K562 (cell line): Measurements from ENCODE around the gene PRCC. TPM values are rescaled to one million over a fixed set of nuclear protein-coding genes. Genes with fewer than 3 reads are reported as not detected.
A peak's percentile ranks its signal among the peaks of the same experiment; 100 is the strongest.

Experiments used
- DPF2 ChIP-seq: fragments of 450-650 bp; IDR thresholded peaks from 2 replicates; pipeline ENCODE4 v1.6.1; 2016
- ELF4 ChIP-seq: fragments of 450-650 bp; formaldehyde crosslinking; IDR thresholded peaks from 2 replicates; pipeline ENCODE4 v1.4.0; 2022; ENCODE audit warnings: missing genetic modification characterization
- GTF2A2 ChIP-seq: IDR thresholded peaks from 2 replicates; pipeline ENCODE4 v1.6.1; 2016; ENCODE audit warnings: mild to moderate bottlenecking, missing genetic modification characterization, missing compliant biosample characterization
- ILF3 ChIP-seq: fragments of 450-650 bp; IDR thresholded peaks from 2 replicates; pipeline ENCODE4 v1.6.1; 2018; ENCODE audit warnings: antibody characterized with exemption, mild to moderate bottlenecking, moderate library complexity, borderline replicate concordance
- MAFG ChIP-seq: fragments of 450-650 bp; conservative IDR thresholded peaks from 2 replicates; pipeline ENCODE4 v1.6.1; 2016; ENCODE audit warnings: missing genetic modification characterization, missing compliant biosample characterization
- NUFIP1 ChIP-seq: fragments of 450-650 bp; IDR thresholded peaks from 2 replicates; pipeline ENCODE4 v1.6.1; 2018; ENCODE audit not compliant: partially characterized antibody
- PHTF2 ChIP-seq: fragments of 250-450 bp; sonication (Bioruptor Pico); IDR thresholded peaks from 2 replicates; pipeline ENCODE4 v1.5.0; 2021; ENCODE audit warnings: mild to moderate bottlenecking
- RBM22 ChIP-seq: fragments of 200-400 bp; formaldehyde crosslinking; IDR thresholded peaks from 2 replicates; pipeline ENCODE4 v1.6.1; 2018; ENCODE audit warnings: low read length, low read depth; ENCODE audit not compliant: poor library complexity, severe bottlenecking
- ZNF239 ChIP-seq: fragments of 250-450 bp; sonication (Bioruptor Pico); IDR thresholded peaks from 2 replicates; pipeline ENCODE4 v1.4.0; 2020; ENCODE audit warnings: mild to moderate bottlenecking
- ZNF57 ChIP-seq: fragments of 450-650 bp; formaldehyde crosslinking; IDR thresholded peaks from 2 replicates; pipeline ENCODE4 v1.4.0; 2020; ENCODE audit warnings: mild to moderate bottlenecking, moderate library complexity
- polyA plus RNA-seq, 8 experiments: library from polyadenylated mRNA; depleted of rRNA in 4 of 8; stranded (reverse) in 5 of 8; unstranded in 3 of 8; fragments of >200 nt; fragmentation: Nextera tagmentation in 2 of 8; fragmentation: Illumina TruSeq in 1 of 8; extraction: Ambion mirVana in 2 of 8; extraction: Trizol in 1 of 8; gene quantifications; 2 replicates each; pipeline versions ENCODE4 v1.2.1 to v1.2.3, GENCODE V29; 2011 to 2014; ENCODE audit warnings: inconsistent platforms in 1 of 8, missing spikeins in 1 of 8
- total RNA-seq, 7 experiments: library from RNA; depleted of rRNA in 6 of 7; stranded (reverse); fragments of >200 nt in 6 of 7; fragmentation: Illumina TruSeq in 2 of 7; extraction: Trizol in 2 of 7; gene quantifications; 2 replicates each; pipeline versions ENCODE4 v1.2.1 to v1.2.3, GENCODE V29; 2011 to 2021; ENCODE audit warnings: low replicate concordance in 1 of 7
- TF ChIP-seq, protein P1 (sequence below): fragments of 450-650 bp; IDR thresholded peaks from 2 replicates; pipeline ENCODE4 v1.6.1; 2017; ENCODE audit warnings: antibody characterized with exemption
- TF ChIP-seq, protein P2 (sequence below): fragments of 250-450 bp; sonication (Bioruptor Pico); IDR thresholded peaks from 2 replicates; pipeline ENCODE4 v1.4.0; 2020; ENCODE audit warnings: mild to moderate bottlenecking, moderate library complexity
- TF ChIP-seq, protein P3 (sequence below): fragments of 450-650 bp; IDR thresholded peaks from 2 replicates; pipeline ENCODE4 v1.6.1; 2016; ENCODE audit warnings: low read depth, mild to moderate bottlenecking, moderate library complexity
- TF ChIP-seq, protein P4 (sequence below): sonication (generic); formaldehyde crosslinking; IDR thresholded peaks from 2 replicates; pipeline ENCODE4 v1.8.0; 2022; ENCODE audit warnings: mild to moderate bottlenecking, missing genetic modification reagents
- TF ChIP-seq, protein P5 (sequence below): fragments of 450-650 bp; IDR thresholded peaks from 2 replicates; pipeline ENCODE4 v1.6.1; 2014; ENCODE audit warnings: low read depth, mild to moderate bottlenecking, moderate library complexity, borderline replicate concordance

Gene PRCC
- total and polyA plus RNA-seq, 9 of the 15 experiments (the other 6 are each of a cell fraction or from before 2014, with no cell fraction given), result 23.9 to 201 (median 41.1) TPM

DNA sequence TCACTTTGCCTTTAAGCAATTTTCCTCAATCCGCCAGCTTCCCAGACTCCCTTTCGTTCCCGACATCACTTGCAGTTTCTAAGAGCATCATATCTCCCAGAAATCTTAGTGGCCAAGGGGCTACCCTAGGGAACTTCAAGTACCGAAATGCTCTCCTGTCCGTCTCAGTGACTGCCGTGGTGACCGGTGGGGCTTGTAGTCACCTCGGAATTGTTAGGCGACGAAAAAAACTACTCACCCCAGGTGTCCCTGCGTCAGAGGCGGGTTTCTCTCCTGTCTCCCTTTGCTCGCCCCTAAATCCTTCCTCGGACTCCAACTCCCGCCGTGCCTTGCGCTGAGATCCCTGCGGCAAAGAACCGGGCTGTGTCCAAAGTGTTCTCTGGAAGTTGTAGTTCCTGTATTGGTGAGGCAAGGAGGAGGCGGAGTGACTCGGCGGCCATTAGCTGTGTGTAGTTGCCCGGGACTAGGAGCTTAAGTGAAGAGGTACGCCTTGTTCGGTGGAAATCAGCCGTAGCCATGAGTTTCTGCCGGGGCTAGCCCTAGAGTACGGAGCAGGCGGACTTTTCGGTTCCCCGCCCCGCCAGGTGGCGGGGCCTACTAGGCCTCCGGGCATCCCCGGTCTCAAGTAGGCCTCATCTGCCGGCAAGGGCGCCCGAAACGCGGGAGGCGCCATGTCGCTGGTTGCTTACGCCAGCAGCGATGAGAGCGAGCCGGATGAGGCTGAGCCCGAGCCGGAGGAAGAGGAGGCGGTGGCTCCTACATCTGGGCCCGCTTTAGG is at the start of gene PRCC (continued):
- TF ChIP-seq MAFG (tag) (no peak), DPF2 (peak; percentile 11; the same call in 1 of the 2 replicates), ZNF239 (CRISPR knock-in tag) (peak; percentile 50; the same call in 1 of the 2 replicates), PHTF2 (CRISPR knock-in tag) (no peak), NUFIP1 (no peak), ZNF57 (CRISPR knock-in tag) (no peak), RBM22 (peak; percentile 58), ILF3 (no peak), ELF4 (CRISPR knock-in tag) (no peak), GTF2A2 (0 out of 2 replicates have a peak, but pooled peaks have one; percentile 49)
- TF ChIP-seq, protein P1, sequence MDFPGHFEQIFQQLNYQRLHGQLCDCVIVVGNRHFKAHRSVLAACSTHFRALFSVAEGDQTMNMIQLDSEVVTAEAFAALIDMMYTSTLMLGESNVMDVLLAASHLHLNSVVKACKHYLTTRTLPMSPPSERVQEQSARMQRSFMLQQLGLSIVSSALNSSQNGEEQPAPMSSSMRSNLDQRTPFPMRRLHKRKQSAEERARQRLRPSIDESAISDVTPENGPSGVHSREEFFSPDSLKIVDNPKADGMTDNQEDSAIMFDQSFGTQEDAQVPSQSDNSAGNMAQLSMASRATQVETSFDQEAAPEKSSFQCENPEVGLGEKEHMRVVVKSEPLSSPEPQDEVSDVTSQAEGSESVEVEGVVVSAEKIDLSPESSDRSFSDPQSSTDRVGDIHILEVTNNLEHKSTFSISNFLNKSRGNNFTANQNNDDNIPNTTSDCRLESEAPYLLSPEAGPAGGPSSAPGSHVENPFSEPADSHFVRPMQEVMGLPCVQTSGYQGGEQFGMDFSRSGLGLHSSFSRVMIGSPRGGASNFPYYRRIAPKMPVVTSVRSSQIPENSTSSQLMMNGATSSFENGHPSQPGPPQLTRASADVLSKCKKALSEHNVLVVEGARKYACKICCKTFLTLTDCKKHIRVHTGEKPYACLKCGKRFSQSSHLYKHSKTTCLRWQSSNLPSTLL, result no peak
- TF ChIP-seq, protein P2, sequence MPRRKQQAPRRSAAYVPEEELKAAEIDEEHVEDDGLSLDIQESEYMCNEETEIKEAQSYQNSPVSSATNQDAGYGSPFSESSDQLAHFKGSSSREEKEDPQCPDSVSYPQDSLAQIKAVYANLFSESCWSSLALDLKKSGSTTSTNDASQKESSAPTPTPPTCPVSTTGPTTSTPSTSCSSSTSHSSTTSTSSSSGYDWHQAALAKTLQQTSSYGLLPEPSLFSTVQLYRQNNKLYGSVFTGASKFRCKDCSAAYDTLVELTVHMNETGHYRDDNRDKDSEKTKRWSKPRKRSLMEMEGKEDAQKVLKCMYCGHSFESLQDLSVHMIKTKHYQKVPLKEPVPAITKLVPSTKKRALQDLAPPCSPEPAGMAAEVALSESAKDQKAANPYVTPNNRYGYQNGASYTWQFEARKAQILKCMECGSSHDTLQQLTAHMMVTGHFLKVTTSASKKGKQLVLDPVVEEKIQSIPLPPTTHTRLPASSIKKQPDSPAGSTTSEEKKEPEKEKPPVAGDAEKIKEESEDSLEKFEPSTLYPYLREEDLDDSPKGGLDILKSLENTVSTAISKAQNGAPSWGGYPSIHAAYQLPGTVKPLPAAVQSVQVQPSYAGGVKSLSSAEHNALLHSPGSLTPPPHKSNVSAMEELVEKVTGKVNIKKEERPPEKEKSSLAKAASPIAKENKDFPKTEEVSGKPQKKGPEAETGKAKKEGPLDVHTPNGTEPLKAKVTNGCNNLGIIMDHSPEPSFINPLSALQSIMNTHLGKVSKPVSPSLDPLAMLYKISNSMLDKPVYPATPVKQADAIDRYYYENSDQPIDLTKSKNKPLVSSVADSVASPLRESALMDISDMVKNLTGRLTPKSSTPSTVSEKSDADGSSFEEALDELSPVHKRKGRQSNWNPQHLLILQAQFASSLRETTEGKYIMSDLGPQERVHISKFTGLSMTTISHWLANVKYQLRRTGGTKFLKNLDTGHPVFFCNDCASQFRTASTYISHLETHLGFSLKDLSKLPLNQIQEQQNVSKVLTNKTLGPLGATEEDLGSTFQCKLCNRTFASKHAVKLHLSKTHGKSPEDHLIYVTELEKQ (CRISPR knock-in tag), result no peak
- TF ChIP-seq, protein P3, sequence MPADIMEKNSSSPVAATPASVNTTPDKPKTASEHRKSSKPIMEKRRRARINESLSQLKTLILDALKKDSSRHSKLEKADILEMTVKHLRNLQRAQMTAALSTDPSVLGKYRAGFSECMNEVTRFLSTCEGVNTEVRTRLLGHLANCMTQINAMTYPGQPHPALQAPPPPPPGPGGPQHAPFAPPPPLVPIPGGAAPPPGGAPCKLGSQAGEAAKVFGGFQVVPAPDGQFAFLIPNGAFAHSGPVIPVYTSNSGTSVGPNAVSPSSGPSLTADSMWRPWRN, result no peak
- TF ChIP-seq, protein P4, sequence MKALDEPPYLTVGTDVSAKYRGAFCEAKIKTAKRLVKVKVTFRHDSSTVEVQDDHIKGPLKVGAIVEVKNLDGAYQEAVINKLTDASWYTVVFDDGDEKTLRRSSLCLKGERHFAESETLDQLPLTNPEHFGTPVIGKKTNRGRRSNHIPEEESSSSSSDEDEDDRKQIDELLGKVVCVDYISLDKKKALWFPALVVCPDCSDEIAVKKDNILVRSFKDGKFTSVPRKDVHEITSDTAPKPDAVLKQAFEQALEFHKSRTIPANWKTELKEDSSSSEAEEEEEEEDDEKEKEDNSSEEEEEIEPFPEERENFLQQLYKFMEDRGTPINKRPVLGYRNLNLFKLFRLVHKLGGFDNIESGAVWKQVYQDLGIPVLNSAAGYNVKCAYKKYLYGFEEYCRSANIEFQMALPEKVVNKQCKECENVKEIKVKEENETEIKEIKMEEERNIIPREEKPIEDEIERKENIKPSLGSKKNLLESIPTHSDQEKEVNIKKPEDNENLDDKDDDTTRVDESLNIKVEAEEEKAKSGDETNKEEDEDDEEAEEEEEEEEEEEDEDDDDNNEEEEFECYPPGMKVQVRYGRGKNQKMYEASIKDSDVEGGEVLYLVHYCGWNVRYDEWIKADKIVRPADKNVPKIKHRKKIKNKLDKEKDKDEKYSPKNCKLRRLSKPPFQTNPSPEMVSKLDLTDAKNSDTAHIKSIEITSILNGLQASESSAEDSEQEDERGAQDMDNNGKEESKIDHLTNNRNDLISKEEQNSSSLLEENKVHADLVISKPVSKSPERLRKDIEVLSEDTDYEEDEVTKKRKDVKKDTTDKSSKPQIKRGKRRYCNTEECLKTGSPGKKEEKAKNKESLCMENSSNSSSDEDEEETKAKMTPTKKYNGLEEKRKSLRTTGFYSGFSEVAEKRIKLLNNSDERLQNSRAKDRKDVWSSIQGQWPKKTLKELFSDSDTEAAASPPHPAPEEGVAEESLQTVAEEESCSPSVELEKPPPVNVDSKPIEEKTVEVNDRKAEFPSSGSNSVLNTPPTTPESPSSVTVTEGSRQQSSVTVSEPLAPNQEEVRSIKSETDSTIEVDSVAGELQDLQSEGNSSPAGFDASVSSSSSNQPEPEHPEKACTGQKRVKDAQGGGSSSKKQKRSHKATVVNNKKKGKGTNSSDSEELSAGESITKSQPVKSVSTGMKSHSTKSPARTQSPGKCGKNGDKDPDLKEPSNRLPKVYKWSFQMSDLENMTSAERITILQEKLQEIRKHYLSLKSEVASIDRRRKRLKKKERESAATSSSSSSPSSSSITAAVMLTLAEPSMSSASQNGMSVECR (CRISPR knock-in tag), result peak; percentile 88
- TF ChIP-seq, protein P5, sequence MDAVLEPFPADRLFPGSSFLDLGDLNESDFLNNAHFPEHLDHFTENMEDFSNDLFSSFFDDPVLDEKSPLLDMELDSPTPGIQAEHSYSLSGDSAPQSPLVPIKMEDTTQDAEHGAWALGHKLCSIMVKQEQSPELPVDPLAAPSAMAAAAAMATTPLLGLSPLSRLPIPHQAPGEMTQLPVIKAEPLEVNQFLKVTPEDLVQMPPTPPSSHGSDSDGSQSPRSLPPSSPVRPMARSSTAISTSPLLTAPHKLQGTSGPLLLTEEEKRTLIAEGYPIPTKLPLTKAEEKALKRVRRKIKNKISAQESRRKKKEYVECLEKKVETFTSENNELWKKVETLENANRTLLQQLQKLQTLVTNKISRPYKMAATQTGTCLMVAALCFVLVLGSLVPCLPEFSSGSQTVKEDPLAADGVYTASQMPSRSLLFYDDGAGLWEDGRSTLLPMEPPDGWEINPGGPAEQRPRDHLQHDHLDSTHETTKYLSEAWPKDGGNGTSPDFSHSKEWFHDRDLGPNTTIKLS, result peak; percentile 98
